Peyer's patch (tissue), 4 donors: ENCODE measurements around the gene NDUFAF8. TPM values are rescaled to one million over a fixed set of nuclear protein-coding genes. Genes with fewer than 3 reads are reported as not detected.

Experiments
- DNase-seq, 3 donors: peaks; one replicate each; pipeline ENCODE4 v3.0.0-alpha.2; 2017 to 2019
- H3K27ac ChIP-seq, 4 donors: fragments of 200-600 bp; sonication (generic); one replicate each; pipeline ENCODE4 v1.5.1; 2016 to 2019
- H3K27me3 ChIP-seq, 2 donors: fragments of 200-600 bp; sonication (generic); one replicate each; pipeline ENCODE4 v1.5.1; 2019
- H3K36me3 ChIP-seq, 3 donors: fragments of 200-600 bp; sonication (generic); one replicate each; pipeline ENCODE4 v1.5.1; 2016 to 2019
- H3K4me1 ChIP-seq, 4 donors: fragments of 200-600 bp; sonication (generic); one replicate each; pipeline ENCODE4 v1.5.1; 2016 to 2019
- H3K4me3 ChIP-seq, 4 donors: fragments of 200-600 bp; sonication (generic); 1 replicate in 3 of 4; 2 replicates in 1 of 4; pipeline ENCODE4 v1.5.1; 2016 to 2019; ENCODE audit warnings: mild to moderate bottlenecking in 1 of 4
- H3K9me3 ChIP-seq, 4 donors: fragments of 200-600 bp; sonication (generic); one replicate each; pipeline ENCODE4 v1.5.1; 2016 to 2019; ENCODE audit warnings: mild to moderate bottlenecking in 1 of 4
- POLR2A ChIP-seq, 2 donors: fragments of 450-650 bp; IDR thresholded peaks; one replicate each; pipeline ENCODE4 v1.5.1; 2017; ENCODE audit warnings: antibody characterized with exemption in 2 of 2, mild to moderate bottlenecking in 2 of 2, moderate library complexity in 2 of 2
- total RNA-seq, 4 donors: library from RNA; depleted of rRNA; stranded (reverse); fragments of >200 nt; gene quantifications; one replicate each; pipeline ENCODE4 v1.1.0, GENCODE V29; 2016
- TF ChIP-seq, protein P1 (sequence below), 6 experiments: fragments of 450-650 bp in 4 of 6; fragments of 200-600 bp in 2 of 6; sonication (generic) in 1 of 6; IDR thresholded peaks; one replicate each; pipeline ENCODE4 v1.5.1; 2017 to 2019; ENCODE audit warnings: antibody characterized with exemption in 6 of 6, mild to moderate bottlenecking in 3 of 6, moderate library complexity in 1 of 6

Gene NDUFAF8
- total RNA-seq, 4 donors from 2014 or later = 17.8 to 62.7 (median 25.2) TPM

GRCh38 chr17:81285894-81286293, 46.8 kb downstream of the NDUFAF8 start:
- Histone ChIP-seq H3K36me3 (peaks cover 0 to 64% (median 0%) of the 10 kb centered on the region in 3 donors), H3K4me3 (peak overlapping the region; percentile 38 to 51 (median 44)), H3K27ac (peak overlapping the region; percentile 49 to 78 (median 62)), H3K27me3 (no peaks in the 10 kb centered on the region), H3K9me3 (no peaks in the 10 kb centered on the region), H3K4me1 (peaks cover 0 to 10% (median 7%) of the 10 kb centered on the region in 4 donors)
- no peak for DNase-seq
- TF ChIP-seq, protein P1, sequence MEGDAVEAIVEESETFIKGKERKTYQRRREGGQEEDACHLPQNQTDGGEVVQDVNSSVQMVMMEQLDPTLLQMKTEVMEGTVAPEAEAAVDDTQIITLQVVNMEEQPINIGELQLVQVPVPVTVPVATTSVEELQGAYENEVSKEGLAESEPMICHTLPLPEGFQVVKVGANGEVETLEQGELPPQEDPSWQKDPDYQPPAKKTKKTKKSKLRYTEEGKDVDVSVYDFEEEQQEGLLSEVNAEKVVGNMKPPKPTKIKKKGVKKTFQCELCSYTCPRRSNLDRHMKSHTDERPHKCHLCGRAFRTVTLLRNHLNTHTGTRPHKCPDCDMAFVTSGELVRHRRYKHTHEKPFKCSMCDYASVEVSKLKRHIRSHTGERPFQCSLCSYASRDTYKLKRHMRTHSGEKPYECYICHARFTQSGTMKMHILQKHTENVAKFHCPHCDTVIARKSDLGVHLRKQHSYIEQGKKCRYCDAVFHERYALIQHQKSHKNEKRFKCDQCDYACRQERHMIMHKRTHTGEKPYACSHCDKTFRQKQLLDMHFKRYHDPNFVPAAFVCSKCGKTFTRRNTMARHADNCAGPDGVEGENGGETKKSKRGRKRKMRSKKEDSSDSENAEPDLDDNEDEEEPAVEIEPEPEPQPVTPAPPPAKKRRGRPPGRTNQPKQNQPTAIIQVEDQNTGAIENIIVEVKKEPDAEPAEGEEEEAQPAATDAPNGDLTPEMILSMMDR (IDR thresholded peaks at IDR 0.05) = no peak
- TF ChIP-seq POLR2A (IDR thresholded peaks at IDR 0.05) = no peak

- no peak for DNase-seq
- peaks cover 0 to 60% (median 0%) of the 10 kb centered on the region in 3 donors for H3K36me3 ChIP-seq
- no peaks in the 10 kb centered on the region for H3K9me3 ChIP-seq
- no peak overlapping the region for H3K4me3 ChIP-seq
- peaks cover 0 to 12% (median 7%) of the 10 kb centered on the region in 4 donors for H3K4me1 ChIP-seq
- TF ChIP-seq, protein P1 (IDR thresholded peaks at IDR 0.05) = no peak
- TF ChIP-seq POLR2A (IDR thresholded peaks at IDR 0.05) = no peak
- H3K27ac ChIP-seq = peak overlapping the region; percentile 49 to 78 (median 62)
- H3K27me3 ChIP-seq = no peaks in the 10 kb centered on the region
Observed at GRCh38 chr17:81286491-81287145, 47.5 kb downstream of the NDUFAF8 start.

GRCh38 chr17:81287152-81287551, 48.0 kb downstream of the NDUFAF8 start:
- no peak for TF ChIP-seq POLR2A (IDR thresholded peaks at IDR 0.05)
- TF ChIP-seq, protein P1 (IDR thresholded peaks at IDR 0.05) = no peak
- no peak overlapping the region for H3K4me3 ChIP-seq
- H3K36me3 ChIP-seq = peaks cover 0 to 54% (median 0%) of the 10 kb centered on the region in 3 donors
- H3K27ac ChIP-seq = no peak overlapping the region
- H3K4me1 ChIP-seq = peaks cover 0 to 16% (median 7%) of the 10 kb centered on the region in 4 donors
- H3K27me3 ChIP-seq = no peaks in the 10 kb centered on the region
- DNase-seq = no peak
- no peaks in the 10 kb centered on the region for H3K9me3 ChIP-seq

GRCh38 chr17:81287741-81288430, 48.8 kb downstream of the NDUFAF8 start:
- TF ChIP-seq, protein P1 (IDR thresholded peaks at IDR 0.05) = no peak
- TF ChIP-seq POLR2A (IDR thresholded peaks at IDR 0.05) = no peak
- Histone ChIP-seq H3K9me3 (no peaks in the 10 kb centered on the region), H3K36me3 (peaks cover 0 to 47% (median 0%) of the 10 kb centered on the region in 3 donors), H3K27me3 (no peaks in the 10 kb centered on the region), H3K4me3 (no peak overlapping the region), H3K4me1 (peaks cover 0 to 23% (median 7%) of the 10 kb centered on the region in 4 donors), H3K27ac (no peak overlapping the region)
- no peak for DNase-seq

- Histone ChIP-seq H3K4me1 (peaks cover 0 to 31% (median 7%) of the 10 kb centered on the region in 4 donors), H3K36me3 (peaks cover 0 to 43% (median 0%) of the 10 kb centered on the region in 3 donors), H3K4me3 (no peak overlapping the region), H3K27ac (no peak overlapping the region), H3K9me3 (no peaks in the 10 kb centered on the region), H3K27me3 (no peaks in the 10 kb centered on the region)
- DNase-seq = no peak
- TF ChIP-seq, protein P1 (IDR thresholded peaks at IDR 0.05) = no peak
- no peak for TF ChIP-seq POLR2A (IDR thresholded peaks at IDR 0.05)
Observed at GRCh38 chr17:81288715-81289114, 49.6 kb downstream of the NDUFAF8 start.
